GM12891 (cell line): ENCODE data around the gene CSH2. TPM values are rescaled to one million over a fixed set of nuclear protein-coding genes. Genes with fewer than 3 reads are reported as not detected.
"Not testable (repeated sequence)": the region's sequence is repeated elsewhere in the genome, so short reads cannot be mapped to it uniquely, and the experiment has no call there.

Experiments used
- DNase-seq: peaks from one replicate; pipeline ENCODE4 v3.0.0; 2011; ENCODE audit warnings: low spot score; ENCODE audit not compliant: insufficient read length
- FAIRE-seq: peaks from 2 replicates; lab custom pipeline; 2011; peaks lifted over from hg19 to GRCh38; lab: Jason Lieb, UNC
- PAX5 ChIP-seq: IDR thresholded peaks from 2 replicates; pipeline ENCODE4 v1.6.1; 2011; ENCODE audit warnings: low read length, moderate library complexity, mild to moderate bottlenecking; ENCODE audit not compliant: insufficient read depth, severe bottlenecking
- POLR2A ChIP-seq: IDR thresholded peaks from 2 replicates; pipeline ENCODE4 v1.6.1; 2011; ENCODE audit warnings: low read depth, low read length, control low read depth
- POLR2AphosphoS5 ChIP-seq: IDR thresholded peaks from 2 replicates; pipeline ENCODE4 v1.6.1; 2011; ENCODE audit warnings: low read depth, low read length, control low read depth
- POU2F2 ChIP-seq: IDR thresholded peaks from 2 replicates; pipeline ENCODE4 v1.6.1; 2011; ENCODE audit warnings: low read depth, mild to moderate bottlenecking, control low read depth, low read length, moderate library complexity
- SPI1 ChIP-seq: IDR thresholded peaks from 2 replicates; pipeline ENCODE4 v1.6.1; 2011; ENCODE audit warnings: low read depth, low read length, control low read depth
- TAF1 ChIP-seq: IDR thresholded peaks from 2 replicates; pipeline ENCODE4 v1.6.1; 2011; ENCODE audit warnings: low read depth, low read length, control low read depth
- polyA plus RNA-seq: library from polyadenylated mRNA; unstranded; fragments of >200 nt; gene quantifications from one replicate; pipeline ENCODE4 v1.2.1, GENCODE V29; 2012; ENCODE audit warnings: low read depth, missing spikeins, inconsistent platforms; ENCODE audit not compliant: missing spikeins

Gene CSH2
- not detected for polyA plus RNA-seq

DNA sequence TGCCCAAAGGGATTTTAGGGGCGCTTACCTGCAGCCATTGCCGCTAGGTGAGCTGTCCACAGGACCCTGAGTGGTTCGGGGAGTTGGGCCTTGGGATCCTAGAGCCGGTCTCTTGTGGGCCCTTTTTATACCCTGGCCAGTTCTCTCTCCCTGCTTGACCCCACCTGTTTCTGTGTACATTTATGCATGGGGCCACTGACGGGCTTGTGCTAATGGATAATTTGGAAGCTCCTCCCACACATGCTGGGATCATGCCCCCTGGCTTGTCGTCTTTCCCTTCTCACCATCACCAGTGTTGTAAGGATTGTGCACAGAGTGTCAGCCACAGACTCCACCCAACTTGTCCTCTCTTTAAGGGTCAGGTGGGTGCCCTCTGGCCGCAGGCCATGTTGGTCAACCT, at the start of gene CSH2:
Gene CSH2 (minus strand): TSS at position 101 of the 400 bp plus-strand sequence. CDS start 63 bp downstream, at position 38.
- not testable (repeated sequence) for DNase-seq, FAIRE-seq

DNA sequence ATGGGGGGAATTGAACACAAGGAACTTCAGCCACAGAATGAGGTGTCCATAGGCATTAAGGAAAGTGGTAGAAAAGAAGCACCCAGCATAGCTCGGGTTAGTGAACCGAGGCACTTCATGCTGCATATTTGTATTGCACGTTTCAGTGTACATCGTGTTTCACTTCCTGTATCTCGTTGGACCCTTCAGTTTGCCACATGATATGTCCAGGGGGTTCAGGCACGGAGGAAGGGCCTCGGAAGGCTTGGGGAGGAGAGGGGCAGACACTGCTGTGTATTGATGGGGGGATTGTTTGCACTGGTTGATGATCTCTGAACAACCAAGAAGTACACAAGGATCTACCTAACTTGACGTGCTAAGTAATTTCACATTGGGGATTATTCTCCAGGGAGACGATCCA, 48.9 kb upstream of the CSH2 start:
- DNase-seq: not testable (repeated sequence)
- peak; percentile 86 for TF ChIP-seq SPI1
- peak; percentile 91 for FAIRE-seq

DNA sequence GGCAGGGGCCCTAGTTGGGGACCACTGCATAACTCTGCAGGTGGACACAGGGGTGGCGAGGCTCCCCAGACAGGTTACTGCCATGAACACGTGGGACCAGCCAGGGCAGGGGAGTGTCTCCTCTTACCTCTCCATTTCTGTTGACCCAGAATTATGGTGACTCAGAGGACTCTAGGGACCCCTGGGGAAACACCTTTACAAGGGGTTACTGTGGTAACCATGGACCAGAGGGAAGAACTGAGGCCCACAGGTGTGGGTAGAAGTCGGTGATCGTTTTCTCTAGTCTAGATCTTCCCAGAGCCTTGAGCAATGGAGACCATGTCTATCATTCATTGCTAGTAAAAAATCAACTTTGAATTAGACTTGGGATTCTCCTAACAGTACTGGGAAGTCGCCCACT, 47.3 kb upstream of the CSH2 start:
- FAIRE-seq: not testable (repeated sequence)

DNA sequence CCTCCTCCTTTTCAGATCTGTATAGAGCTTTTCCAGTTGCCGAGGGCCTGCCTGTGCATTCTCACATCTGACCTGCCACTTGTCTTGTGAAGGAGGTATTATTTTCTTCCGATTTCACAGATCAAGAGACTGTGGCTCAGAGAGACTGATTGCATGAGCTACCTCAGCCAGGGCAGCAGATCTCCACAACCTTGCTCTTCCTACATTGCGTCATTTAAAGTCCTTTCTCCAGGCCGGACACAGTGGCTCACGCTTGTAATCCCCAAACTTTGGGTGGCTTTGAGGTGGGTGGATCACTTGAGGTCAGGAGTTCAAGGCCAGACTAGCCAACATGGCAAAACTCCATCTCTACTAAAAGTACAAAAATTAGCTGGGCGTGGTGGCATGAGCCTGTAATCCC, 46.6 kb upstream of the CSH2 start:
- not testable (repeated sequence) for FAIRE-seq, DNase-seq

More for the DNA sequence above, 47.3 kb upstream of the CSH2 start:
- not testable (repeated sequence) for DNase-seq

DNA sequence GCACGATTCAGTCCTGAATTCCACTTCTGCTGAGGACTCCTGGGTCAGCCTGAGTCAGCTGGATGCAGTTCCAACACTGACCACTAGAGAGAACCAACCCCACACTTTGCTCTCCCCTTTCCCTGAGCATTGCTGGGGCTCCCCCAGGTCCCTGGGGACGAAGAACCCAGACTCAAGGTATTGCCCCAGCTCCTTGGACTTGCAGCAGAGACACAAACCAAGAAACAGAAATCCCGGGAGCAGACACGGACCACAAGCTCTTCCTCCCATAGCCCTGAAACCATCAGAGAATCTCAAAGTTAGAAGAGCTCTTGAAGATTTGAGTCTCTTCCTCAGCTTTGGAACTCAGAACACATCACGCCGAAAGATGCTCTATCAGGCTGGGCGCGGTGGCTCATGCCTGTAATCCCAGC, 45.8 kb upstream of the CSH2 start:
- TF ChIP-seq PAX5 (no peak), POLR2AphosphoS5 (no peak), SPI1 (0 out of 2 replicates have a peak, but pooled peaks have one; percentile 7), TAF1 (no peak)
- DNase-seq (peak; percentile 69), FAIRE-seq (peak; percentile 59)

DNA sequence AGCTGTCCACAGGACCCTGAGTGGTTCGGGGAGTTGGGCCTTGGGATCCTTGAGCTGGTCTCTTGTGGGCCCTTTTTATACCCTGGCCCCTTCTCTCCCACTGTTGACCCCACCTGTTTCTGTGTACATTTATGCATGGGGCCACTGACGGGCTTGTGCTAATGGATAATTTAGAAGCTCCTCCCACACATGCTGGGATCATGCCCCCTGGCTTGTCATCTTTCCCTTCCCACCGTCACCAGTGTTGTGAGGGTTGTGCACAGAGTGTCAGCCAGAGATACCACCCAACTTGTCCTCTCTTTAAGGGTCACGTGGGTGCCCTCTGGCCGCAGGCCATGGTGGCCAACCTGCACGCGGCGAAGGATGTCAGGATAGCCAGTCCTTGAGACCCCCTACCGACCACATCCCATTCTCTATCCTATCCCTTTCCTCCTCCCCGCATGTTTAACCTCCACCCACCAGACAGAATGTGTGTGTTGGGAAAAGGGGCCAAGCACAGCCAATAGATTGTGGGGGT, 45.4 kb upstream of the CSH2 start, which contains the start of gene GH1:
Gene GH1 (minus strand): TSS at position 51 of the 517 bp plus-strand sequence. CDS start 63 bp downstream, outside the sequence.
- not testable (repeated sequence) for DNase-seq, FAIRE-seq

DNA sequence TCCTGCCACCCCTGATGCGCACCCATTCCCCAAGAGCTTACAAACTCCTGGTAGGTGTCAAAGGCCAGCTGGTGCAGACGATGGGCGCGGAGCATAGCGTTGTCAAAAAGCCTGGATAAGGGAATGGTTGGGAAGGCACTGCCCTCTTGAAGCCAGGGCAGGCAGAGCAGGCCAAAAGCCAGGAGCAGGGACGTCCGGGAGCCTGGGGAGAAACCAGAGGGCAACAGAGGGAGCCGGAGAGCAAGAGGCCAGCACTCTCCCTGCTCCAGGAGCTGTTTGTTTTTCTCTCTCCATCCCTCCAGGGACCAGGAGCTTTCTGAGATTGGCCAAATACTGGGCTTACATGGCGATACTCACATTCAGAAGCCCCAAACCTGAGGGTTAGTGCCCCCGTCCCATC, 44.8 kb upstream of the CSH2 start:
- FAIRE-seq: no peak
- DNase-seq: no peak
- no peak for TF ChIP-seq POLR2A
- no peak for TF ChIP-seq TAF1
- TF ChIP-seq POLR2AphosphoS5: no peak
- no peak for TF ChIP-seq POU2F2
- TF ChIP-seq PAX5: no peak
- no peak for TF ChIP-seq SPI1

DNA sequence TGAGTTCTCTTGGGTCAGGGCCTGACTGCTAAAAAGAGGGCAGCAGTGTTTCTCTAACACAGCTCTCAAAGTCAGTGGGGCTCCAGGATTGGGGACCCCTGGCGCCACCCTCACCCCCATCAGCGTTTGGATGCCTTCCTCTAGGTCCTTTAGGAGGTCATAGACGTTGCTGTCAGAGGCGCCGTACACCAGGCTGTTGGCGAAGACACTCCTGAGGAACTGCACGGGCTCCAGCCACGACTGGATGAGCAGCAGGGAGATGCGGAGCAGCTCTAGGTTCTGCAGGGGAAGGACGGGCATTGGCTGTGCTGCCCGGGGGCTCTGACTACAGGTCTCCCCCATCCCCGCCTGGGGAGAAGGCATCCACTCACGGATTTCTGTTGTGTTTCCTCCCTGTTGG, 44.2 kb upstream of the CSH2 start:
- FAIRE-seq (no peak), DNase-seq (no peak)
- no peak for TF ChIP-seq POLR2A
- no peak for TF ChIP-seq TAF1
- no peak for TF ChIP-seq SPI1
- TF ChIP-seq PAX5: no peak
- TF ChIP-seq POLR2AphosphoS5: no peak
- TF ChIP-seq POU2F2: no peak

DNA sequence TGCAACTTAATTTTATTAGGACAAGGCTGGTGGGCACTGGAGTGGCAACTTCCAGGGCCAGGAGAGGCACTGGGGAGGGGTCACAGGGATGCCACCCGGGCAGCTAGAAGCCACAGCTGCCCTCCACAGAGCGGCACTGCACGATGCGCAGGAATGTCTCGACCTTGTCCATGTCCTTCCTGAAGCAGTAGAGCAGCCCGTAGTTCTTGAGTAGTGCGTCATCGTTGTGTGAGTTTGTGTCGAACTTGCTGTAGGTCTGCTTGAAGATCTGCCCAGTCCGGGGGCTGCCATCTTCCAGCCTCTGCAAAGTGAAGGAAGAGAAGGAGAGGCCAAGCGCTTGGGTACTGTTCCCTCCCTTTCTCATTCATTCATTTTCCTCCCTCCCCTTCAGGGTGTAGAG, 43.7 kb upstream of the CSH2 start:
- not testable (repeated sequence) for FAIRE-seq, DNase-seq

DNA sequence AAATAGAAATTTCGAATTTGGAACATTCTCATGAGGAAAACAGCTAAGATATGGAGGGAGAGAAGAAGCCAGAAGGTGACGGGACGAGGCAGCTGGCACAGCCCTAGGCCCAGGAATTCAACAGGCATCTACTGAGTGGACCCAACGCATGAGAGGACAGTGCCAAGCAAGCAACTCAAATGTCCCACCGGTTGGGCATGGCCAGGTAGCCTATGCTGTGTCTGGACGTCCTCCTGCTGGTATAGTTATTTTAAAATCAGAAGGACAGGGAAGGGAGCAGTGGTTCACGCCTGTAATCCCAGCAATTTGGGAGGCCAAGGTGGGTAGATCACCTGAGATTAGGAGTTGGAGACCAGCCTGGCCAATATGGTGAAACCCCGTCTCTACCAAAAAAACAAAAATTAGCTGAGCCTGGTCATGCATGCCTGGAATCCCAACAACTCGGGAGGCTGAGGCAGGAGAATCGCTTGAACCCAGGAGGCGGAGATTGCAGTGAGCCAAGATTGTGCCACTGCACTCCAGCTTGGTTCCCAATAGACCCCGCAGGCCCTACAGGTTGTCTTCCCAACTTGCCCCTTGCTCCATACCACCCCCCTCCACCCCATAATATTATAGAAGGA, 43.2 kb upstream of the CSH2 start:
- TF ChIP-seq POU2F2: no peak
- TF ChIP-seq POLR2AphosphoS5: no peak
- TF ChIP-seq TAF1: no peak
- no peak for TF ChIP-seq SPI1
- no peak for TF ChIP-seq PAX5
- no peak for TF ChIP-seq POLR2A
- DNase-seq: no peak
- FAIRE-seq: no peak

DNA sequence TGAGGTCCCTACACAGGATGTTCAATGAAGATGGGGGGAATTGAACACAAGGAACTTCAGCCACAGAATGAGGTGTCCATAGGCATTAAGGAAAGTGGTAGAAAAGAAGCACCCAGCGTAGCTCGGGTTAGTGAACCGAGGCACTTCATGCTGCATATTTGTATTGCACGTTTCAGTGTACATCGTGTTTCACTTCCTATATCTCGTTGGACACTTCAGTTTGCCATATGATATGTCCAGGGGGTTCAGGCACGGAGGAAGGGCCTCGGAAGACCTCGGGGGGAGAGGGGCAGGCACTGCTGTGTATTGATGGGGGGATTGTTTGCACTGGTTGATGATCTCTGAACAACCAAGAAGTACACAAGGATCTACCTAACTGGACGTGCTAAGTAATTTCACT, 42.3 kb upstream of the CSH2 start:
- not testable (repeated sequence) for DNase-seq
- peak; percentile 82 for TF ChIP-seq SPI1
- peak; percentile 93 for FAIRE-seq

DNA sequence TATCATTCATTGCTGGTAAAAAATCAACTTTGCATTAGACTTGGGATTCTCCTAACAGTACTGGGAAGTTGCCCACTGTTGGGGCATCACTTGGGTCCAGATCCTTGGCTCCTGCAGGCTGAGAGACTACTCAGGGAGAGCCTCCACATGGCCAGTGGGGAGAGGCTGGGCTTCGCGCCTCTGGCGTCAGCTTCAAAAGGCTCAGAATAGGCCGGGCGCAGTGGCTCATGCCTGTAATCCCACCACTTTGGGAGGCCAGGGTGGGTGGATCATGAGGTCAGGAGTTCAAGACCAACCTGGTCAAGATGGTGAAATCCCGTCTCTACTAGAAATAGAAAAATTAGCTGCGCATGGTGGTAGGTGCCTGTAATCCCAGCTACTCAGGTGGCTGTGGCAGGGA, 41.0 kb upstream of the CSH2 start:
- TF ChIP-seq POLR2AphosphoS5 (no peak), POU2F2 (no peak), SPI1 (no peak), POLR2A (no peak), PAX5 (no peak), TAF1 (no peak)
- DNase-seq (no peak), FAIRE-seq (no peak)
